22Rv1 (cell line): ENCODE results near the gene HIVEP2.

Experiments
- CTCF ChIP-seq: fragments of 450-650 bp; IDR thresholded peaks from 2 replicates; pipeline ENCODE4 v1.5.1; 2017; ENCODE audit warnings: mild to moderate bottlenecking
- ZFX ChIP-seq: fragments of 450-650 bp; IDR thresholded peaks from 2 replicates; pipeline ENCODE4 v1.6.1; 2017; ENCODE audit warnings: antibody characterized with exemption, borderline replicate concordance

- no peak for TF ChIP-seq CTCF
- no peak for TF ChIP-seq ZFX
Observed at GRCh38 chr6:142773324-142773723, 171.7 kb downstream of the HIVEP2 start.
